HG03159 (cell line): ENCODE results near the gene ACKR2.

Experiments
- ATAC-seq: cut with Tn5 transposase; IDR thresholded peaks from one replicate; pipeline ENCODE4 v1.9.1; 2021; ENCODE audit warnings: mild to moderate bottlenecking, moderate library complexity; ENCODE audit not compliant: unreplicated experiment

The ACKR2 gene

DNA sequence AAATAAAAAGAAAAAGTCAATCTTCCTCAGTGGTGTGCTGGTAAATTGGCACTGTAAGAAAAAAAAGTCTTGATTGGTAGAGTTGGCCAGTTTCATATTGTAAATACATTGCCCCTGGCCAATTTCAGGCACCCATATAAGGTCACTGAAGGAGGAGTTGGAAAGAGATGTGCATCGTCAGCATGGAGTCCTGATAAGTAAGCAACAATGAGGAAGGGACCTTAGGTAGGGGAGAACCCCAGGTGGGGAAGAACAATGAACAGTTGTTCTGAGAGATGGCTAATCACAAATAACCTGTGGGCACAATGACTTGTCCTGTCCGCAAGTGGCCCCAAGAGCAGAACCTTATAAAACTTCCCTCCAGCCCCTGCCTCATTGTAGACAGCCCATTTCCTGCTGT is 75.1 kb downstream of the ACKR2 start:
- ATAC-seq, result no peak

DNA sequence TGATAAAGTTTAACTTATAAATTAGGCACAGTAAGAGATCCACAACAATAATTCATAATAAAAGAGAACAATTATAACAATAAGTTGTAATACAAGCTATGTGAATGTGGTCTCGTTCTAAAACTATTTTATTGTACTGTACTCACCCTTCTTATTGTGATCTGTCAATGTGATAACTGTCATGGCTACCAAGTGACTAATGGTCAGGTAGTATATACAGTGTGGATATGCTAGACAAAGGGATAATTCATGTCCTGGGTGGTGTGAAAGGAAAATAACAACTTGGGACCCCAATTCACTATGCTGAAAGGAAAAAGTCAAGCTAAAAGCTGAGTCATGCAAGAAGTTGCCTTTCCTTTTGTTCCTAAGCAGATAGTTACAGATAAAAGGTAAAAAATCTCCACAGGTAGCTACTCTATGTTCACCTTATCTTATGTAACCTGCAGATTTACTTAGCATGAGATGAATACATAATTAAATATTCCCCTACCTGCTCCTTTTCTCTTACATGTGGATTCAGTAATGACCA is 77.1 kb downstream of the ACKR2 start:
- no peak for ATAC-seq

DNA sequence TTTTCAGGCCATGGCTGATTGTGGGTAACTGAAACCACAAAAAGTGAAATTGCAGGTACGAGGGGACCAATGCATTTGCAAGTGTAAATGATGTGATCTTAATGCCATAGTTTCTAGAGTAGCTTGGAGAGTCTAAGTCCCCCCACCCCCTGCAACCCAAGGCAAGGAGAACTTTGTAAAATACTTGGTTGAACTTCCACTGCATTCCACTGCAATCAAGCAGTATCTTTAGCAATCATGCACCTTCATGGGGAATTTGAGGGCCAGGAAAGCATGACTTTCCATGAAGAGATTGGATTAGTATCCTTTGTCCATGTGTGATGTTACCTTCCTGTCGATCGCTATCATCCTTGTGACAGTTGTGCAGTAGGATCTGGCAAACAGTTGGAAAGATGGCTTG is 77.8 kb downstream of the ACKR2 start:
- no peak for ATAC-seq

DNA sequence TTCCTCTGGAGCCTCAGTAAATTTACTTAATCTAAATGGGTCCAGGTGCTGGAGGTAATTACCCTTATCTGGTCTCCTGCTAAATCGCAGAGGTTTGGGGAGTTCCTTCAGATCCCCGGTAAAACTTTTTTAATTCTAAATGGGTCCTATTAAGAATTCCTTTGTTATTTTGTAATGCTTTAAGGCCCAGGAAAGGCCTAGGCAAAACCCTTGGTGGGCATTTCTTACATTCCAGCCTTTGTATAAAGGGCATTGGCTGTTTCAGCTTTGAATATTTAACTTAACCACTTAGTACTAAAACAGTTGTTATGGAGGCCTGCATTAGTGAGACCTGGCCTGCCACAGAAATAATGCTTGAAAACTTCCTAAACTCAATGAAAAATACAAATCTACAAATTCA is 81.8 kb downstream of the ACKR2 start:
- no peak for ATAC-seq

DNA sequence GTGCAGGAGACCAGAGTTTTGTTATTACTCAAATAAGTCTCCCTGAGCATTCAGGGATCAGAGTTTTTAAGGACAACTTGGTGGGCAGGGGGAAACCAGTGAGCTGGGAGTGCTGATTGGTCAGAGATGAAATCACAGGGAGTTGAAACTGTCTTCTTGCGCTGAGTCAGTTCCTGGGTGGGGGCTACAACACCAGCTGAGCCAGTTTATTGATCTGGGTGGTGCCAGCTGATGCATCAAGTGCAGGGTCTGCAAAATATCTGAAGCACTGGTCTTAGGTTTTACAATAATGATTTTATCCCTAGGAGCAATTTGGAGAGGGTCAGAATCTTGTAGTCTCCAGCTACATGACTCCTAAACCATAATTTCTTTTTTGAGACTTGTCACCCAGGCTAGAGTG is 82.9 kb downstream of the ACKR2 start:
- ATAC-seq, result no peak

DNA sequence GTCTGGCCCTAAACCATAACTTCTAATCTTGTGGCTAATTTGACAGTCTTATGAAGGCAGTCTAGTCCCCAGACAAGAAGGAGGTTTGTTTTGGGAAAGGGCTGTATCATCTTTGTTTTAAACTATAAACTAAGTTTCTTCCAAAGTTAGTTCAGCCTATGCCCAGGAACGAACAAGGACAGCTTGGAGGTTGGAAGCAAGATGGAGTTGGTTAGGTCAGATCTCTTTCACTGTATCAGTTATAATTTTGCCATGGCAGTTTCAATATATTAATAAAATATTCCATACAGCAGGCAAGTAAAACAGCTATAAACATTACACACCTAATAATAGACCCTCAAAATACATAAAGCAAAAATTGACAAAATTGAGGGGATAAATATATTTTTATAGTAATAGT is 83.6 kb downstream of the ACKR2 start:
- no peak for ATAC-seq

DNA sequence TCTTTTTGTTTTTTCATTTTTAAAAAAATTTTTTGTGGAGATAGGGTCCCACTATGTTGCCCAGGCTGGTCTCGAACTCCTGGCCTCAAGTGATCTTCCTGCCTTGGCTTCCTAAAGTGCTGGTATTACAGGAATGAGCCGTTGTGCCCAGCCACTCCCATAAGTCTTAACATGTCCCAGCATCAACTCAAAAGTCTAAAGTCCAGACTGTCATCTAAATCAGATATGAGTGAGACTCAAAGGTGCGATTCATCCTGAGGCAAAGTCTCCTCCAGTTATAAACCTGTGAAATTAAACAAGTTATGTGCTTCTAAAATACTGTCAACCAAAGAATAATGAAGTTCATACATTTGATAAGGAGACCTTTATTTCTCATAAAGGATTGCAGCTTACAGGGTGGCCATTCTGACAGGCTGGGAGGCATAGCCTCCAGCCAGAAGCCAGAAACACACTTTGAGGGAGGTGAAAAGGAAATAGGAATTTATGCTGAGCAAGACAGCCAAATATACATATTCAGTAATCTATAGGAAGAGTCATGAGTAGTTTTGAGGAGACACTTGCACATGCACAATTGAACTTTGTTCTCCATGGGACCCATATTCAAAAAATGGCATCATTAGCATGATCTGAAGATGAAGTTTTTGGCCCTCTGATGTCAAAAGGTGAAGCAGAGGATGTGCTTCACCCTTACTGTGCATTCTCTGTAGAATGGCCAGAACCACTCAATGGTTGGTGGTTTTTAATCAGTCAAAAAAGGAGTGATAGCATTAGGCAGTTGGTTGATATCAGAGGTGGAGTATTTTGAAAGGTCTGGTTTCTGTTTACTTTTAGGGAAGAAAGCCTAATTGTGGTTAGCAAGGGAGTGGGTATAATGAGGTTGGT is 85.7 kb downstream of the ACKR2 start:
- ATAC-seq, result no peak

DNA sequence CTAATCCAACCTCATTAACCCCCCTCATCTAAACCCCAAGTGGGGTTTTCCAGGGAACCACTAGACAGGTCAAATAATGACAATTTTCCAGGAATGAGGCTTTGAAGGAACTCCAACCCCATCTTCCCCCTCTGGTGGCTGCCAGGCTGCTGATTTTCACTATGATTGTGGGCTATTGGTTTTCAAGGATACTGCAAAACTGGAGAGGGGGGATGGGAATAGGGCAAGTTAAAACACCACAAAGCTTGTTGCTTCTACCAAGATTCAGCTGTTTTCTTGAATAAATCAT is 86.3 kb downstream of the ACKR2 start:
- ATAC-seq, result no peak

DNA sequence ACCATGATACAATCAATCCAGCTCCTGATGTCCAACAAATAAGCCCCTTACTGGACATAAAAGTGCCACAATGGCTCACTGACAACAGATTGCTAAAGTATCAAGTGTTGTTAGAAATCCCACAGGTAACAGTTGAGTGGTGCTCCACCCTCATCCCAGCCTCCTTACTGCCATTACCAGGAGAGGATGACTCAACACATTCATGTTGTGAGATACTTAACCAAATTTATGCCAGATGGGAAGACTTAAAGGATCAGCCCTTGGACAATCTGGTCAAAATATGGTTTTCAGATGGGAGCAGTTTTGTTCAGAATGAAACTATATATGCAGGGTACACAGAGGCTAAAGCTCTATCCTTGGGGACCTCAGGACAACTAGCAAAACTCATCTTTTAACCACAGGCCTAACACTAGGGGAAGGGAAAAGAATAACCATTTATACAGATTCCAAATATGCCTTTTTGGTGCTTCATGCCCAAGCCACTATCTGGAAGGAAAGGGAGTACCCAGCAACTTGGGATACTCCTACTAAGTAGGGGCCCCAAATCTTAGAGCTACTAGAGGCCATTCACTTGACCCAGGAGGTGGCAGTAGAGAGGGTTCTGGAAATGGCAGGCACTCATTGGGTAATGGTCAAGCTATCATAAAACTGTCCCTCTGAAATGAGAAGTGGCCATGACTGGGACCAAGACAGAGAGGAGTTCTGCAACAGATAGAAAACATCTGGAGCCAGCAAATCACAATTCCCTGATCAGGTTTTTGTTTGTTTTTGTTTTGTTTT is 89.8 kb downstream of the ACKR2 start:
- no peak for ATAC-seq

DNA sequence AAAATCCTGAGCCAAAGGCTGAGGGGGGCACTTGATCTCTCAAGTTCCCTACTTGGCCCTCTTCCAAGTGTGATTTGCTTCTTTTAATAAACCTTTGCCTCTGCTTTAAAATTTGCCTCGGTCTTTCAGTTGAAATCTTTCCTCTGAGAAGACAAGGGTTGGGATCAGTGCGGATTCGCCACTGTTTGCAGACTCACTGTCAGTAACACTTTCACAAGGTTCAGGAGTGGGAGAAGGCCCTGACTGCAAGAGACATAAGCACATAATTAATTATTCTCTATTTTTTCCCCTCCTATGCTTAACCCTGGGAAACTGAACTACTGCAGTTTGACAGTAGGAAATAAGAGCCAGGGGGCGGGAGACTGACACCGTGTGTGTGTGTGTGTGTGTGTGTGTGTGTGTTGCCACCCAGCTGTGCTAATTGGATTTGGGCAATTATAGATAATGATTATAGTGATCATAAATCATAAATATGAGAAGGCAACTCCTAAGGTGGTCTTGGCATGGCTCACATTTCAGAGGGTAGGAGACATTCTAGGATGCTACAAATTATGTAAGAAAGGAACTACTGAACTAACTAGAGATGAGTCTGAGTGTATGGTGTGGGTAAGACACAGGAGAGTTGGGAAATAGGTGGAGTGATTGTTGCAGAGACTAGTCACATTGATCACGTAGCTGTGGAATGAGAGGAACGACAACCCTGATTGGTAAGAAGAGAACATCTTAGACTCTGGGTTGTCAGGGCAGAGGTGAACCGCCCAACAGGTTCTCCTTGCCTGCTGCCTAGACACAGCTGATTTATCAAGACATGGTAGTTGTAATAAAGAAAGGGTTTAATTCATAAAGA is 91.2 kb downstream of the ACKR2 start:
- ATAC-seq, result no peak

DNA sequence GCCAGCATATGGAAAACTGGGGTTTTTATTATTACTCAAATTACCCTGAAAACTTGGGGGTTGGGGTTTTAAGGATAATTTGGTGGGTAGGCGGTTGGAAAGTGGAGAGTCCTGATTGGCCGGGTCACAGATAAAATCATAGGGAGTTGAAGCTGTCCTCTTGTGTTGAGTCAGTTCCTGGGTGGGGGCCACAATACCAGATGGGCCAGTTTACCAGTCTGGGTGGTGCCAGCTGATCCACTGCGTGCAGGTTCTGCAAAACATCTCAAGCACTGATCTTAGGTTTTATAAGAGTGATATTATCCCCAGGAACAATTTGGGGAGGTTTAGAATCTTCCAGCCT is 91.8 kb downstream of the ACKR2 start:
- no peak for ATAC-seq

DNA sequence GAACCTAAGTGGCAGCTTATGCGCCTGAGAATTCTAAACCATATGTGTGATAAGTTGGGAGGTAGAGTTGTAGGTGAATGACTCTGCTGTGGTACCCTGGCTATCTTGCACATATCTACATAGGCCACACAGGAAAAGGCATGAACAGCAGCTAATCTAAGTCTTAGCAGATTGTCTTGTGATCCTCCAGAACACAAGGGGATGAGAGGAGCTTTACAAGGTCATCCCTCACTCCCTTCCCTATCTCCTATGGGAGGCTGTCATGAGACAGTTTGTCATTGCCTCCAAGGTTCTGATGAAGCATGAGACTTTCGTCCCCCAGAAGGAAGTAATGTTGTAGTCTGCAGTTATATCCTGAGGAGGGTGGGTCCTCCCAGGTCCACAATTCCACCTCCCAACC is 93.0 kb downstream of the ACKR2 start:
- ATAC-seq, result no peak

DNA sequence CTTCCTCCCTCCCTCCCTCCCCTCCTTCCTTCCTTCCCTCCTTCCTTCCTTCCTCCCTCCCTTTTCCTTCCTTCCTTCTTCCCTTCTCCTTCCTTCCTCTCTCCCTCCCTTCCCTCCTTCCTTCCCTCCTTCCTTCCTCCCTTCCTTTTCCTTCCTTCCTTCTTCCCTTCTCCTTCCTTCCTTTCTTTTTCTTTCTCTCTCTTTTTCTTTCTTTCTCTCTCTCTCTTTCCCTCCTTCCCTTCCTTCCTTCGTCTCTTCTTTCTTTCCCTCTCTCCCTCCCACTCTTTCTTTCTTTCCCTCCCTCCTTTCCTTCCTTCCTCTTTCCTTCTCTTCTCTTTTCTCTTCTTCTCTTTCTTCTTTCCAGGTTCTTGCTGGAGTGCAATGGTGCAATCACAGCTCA is 94.8 kb downstream of the ACKR2 start:
- ATAC-seq, result no peak

DNA sequence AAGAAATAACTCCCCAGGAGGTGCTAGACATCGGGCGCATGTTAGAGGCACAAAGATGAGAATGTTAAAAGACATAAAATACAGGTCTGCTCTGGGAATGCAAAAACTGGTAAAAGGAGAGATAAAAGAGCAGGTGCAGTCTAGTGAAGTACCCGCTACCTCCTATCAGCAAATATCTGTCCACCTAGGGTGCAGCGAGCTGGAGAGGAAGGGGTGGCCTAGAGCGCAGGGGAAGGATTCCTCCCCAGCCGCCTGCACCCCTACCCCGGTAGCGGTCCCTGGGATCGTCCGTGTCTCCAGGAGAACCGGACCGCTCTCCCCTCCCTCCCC is 96.5 kb downstream of the ACKR2 start:
- no peak for ATAC-seq

DNA sequence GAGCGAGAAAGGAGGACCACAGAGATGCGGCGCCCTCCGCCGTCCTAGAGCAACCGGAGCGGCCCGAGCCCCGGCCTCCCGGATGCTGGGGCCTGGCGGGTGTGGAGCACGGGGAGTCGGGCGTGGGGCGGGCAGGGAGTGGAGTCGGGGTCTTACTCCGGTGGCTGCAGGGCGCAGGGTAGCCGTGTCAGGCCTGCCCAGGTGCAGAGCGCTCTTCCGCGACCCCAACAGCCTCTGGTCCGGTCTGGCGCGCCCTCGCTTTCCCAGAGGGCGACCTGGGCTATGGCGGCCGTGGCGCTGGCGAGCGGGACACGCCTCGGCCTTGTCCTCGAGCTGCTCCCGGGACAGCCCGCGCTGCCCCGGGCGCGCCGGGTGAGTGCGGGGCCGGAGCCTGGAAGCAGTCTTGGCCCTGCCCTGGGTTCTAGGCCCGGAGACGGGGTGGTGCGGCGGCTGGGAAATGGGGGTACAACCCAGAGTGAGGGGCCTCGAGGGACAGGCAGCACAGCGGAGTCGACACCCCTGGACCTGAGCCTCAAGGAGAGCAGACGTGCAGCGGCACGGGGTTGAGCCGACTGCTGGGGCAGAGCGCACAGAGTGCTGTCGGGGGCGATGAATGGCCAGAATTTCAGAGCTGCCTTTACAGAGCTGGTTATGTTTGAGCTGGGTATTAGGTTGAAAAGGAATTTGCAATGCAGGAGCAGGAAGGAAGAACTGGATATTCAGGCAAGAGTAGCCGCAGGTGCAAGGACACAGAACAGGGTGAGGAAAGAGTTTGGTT is 97.0 kb downstream of the ACKR2 start, which contains the start of gene ZNF662:
Gene ZNF662 (plus strand): TSS at position 73 of the 778 bp plus-strand sequence. CDS start 1,973 bp downstream, outside the sequence.
- no peak for ATAC-seq

DNA sequence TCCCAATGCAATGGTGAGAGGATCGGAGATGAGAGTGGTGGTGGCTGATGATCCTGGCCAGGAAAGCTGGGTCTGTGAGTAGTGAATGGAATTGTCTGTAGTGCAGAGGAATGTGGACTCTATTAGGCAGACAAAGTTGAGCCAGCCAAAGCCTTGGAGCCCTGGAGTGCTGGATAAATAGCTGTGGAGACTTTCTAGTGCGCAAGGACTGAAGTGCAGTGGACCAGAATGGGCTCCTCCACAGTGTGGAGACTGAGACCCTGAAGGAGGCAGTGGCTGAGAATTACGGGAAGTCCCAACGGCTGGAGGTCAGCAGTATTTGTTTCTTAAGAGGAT is 97.6 kb downstream of the ACKR2 start:
- no peak for ATAC-seq

DNA sequence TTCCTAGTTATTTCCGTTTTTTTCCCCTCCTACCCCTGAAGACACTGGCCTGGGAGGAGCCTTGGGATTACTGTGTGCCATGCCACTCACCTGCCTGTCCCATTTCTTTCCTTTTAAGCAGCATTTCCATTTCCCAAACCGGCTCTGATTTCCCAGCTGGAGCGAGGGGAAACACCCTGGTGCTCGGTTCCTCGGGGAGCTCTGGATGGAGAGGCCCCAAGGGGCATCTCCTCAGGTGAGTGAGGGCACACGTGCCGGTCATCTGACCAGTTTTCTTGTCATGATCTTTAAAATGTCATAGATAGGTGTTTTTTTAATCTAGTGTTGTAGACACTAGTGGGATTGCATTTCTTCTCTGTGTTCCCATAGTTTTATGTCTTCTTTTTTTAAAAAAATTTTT is 99.4 kb downstream of the ACKR2 start:
- ATAC-seq, result no peak

DNA sequence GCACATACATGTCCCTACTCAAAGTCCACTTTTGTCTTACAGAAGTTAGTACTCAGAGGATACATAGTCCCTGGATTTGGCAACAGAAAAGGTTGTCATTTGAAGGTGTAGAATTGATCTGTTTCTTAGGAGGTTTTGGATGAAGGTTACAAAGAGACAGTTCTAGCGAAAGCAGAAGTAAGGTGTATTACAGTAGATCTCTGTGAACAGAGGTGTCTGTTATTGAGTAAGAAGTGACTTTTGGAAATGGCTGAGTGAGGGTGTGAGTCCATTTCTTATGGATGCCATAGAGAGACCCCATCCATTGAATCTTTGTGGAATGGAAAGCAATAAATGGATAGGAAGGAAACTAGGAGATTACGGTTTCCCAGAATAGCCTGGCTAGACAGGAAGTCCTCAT is 102.3 kb downstream of the ACKR2 start:
- ATAC-seq, result no peak

DNA sequence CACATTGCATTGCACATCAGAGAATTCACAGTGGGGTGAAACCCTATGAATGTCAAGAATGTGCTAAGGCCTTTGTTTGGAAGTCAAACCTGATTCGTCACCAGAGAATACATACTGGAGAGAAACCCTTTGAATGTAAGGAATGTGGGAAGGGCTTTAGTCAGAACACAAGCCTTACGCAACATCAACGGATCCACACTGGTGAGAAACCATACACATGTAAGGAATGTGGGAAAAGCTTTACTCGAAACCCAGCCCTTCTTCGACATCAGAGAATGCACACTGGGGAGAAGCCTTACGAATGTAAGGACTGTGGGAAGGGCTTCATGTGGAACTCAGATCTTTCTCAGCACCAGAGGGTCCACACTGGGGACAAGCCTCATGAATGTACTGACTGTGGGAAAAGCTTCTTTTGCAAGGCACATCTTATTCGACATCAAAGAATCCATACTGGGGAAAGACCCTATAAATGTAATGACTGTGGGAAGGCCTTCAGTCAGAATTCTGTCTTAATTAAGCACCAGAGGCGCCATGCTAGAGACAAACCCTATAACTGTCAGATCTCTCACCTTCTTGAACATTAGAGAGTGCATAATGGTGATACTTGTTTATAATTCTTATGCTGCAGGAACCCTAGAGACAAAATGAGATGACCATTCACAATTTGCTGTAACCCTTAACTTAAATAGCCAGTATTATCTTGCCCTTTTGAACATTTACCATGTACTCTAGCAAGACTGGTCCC is 105.7 kb downstream of the ACKR2 start:
- no peak for ATAC-seq
